HepG2 (cell line): ENCODE data around the gene CAPN9. TPM values are rescaled to one million over a fixed set of nuclear protein-coding genes. Genes with fewer than 3 reads are reported as not detected.

Experiments
- ATM ChIP-seq: fragments of 450-650 bp; IDR thresholded peaks from 2 replicates; pipeline ENCODE4 v1.7.1; 2017; ENCODE audit warnings: mild to moderate bottlenecking, borderline replicate concordance
- CBX1 ChIP-seq: IDR thresholded peaks from one replicate; pipeline ENCODE4 v1.6.1; 2016; ENCODE audit warnings: antibody characterized with exemption, low read depth
- FOXM1 ChIP-seq: sonication (generic); formaldehyde crosslinking; IDR thresholded peaks from 2 replicates; pipeline ENCODE4 v1.5.0; 2020; ENCODE audit warnings: missing genetic modification reagents
- GLI4 ChIP-seq: sonication (generic); formaldehyde crosslinking; IDR thresholded peaks from 2 replicates; pipeline ENCODE4 v1.5.1; 2020; ENCODE audit warnings: missing genetic modification reagents, mild to moderate bottlenecking, moderate library complexity, borderline replicate concordance
- HNRNPK ChIP-seq: fragments of 200-400 bp; formaldehyde crosslinking; IDR thresholded peaks from 2 replicates; pipeline ENCODE4 v1.6.1; 2018; ENCODE audit warnings: low read length, low read depth, moderate library complexity, mild to moderate bottlenecking; ENCODE audit not compliant: poor library complexity, severe bottlenecking
- KDM4B ChIP-seq: sonication (generic); formaldehyde crosslinking; IDR thresholded peaks from 2 replicates; pipeline ENCODE4 v1.4.0; 2020; ENCODE audit warnings: missing genetic modification reagents
- NAIF1 ChIP-seq: sonication (generic); formaldehyde crosslinking; IDR thresholded peaks from 2 replicates; pipeline ENCODE4 v1.5.0; 2020; ENCODE audit warnings: mild to moderate bottlenecking, missing genetic modification reagents, borderline replicate concordance
- NKX3-1 ChIP-seq: sonication (generic); formaldehyde crosslinking; IDR thresholded peaks from 2 replicates; pipeline ENCODE4 v1.5.0; 2020; ENCODE audit warnings: missing genetic modification reagents
- PRPF4 ChIP-seq: fragments of 200-400 bp; formaldehyde crosslinking; IDR thresholded peaks from 2 replicates; pipeline ENCODE4 v1.6.1; 2016; ENCODE audit warnings: low read length, low read depth; ENCODE audit not compliant: poor library complexity, severe bottlenecking
- SIX4 ChIP-seq: sonication (generic); formaldehyde crosslinking; IDR thresholded peaks from 2 replicates; pipeline ENCODE4 v1.4.0; 2020; ENCODE audit warnings: missing genetic modification reagents
- ZNF143 ChIP-seq: sonication (generic); formaldehyde crosslinking; IDR thresholded peaks from 2 replicates; pipeline ENCODE4 v1.4.0; 2020; ENCODE audit warnings: missing genetic modification reagents
- ZNF205 ChIP-seq: IDR thresholded peaks from 2 replicates; pipeline ENCODE4 v1.6.1; 2018; ENCODE audit warnings: missing biosample characterization, missing genetic modification reagents
- ZNF567 ChIP-seq: sonication (generic); formaldehyde crosslinking; IDR thresholded peaks from 2 replicates; pipeline ENCODE4 v1.8.1; 2023; ENCODE audit warnings: mild to moderate bottlenecking, missing genetic modification reagents, borderline replicate concordance
- ZNF761 ChIP-seq: sonication (generic); formaldehyde crosslinking; conservative IDR thresholded peaks from 2 replicates; pipeline ENCODE4 v1.4.0; 2020; ENCODE audit warnings: mild to moderate bottlenecking, missing genetic modification reagents
- ZNF768 ChIP-seq: sonication (generic); formaldehyde crosslinking; IDR thresholded peaks from 2 replicates; pipeline ENCODE4 v1.4.0; 2020; ENCODE audit warnings: missing genetic modification reagents
- ZNF772 ChIP-seq: sonication (generic); formaldehyde crosslinking; IDR thresholded peaks from 2 replicates; pipeline ENCODE4 v1.5.0; 2020; ENCODE audit warnings: mild to moderate bottlenecking, missing genetic modification reagents
- polyA plus RNA-seq, 8 experiments: library from polyadenylated mRNA; depleted of rRNA in 3 of 8; stranded (reverse) in 7 of 8; unstranded in 1 of 8; fragments of >200 nt; fragmentation: Illumina TruSeq in 4 of 8; extraction: Trizol in 4 of 8; gene quantifications; 2 replicates each; pipeline versions ENCODE4 v1.2.1 to v1.2.3, GENCODE V29; 2011 to 2016; ENCODE audit warnings: low read depth in 4 of 8, missing spikeins in 1 of 8, mixed read lengths in 1 of 8; ENCODE audit not compliant: insufficient read depth in 1 of 8
- total RNA-seq, 5 experiments: library from RNA; depleted of rRNA; stranded (reverse); fragments of >200 nt; fragmentation: Illumina TruSeq; extraction: Trizol; gene quantifications; 2 replicates each; pipeline ENCODE4 v1.2.3, GENCODE V29; 2016; ENCODE audit warnings: low read depth in 1 of 5
- TF ChIP-seq, protein P1 (sequence below): sonication (generic); formaldehyde crosslinking; IDR thresholded peaks from 2 replicates; pipeline ENCODE4 v1.8.1; 2022; ENCODE audit warnings: mild to moderate bottlenecking, missing genetic modification reagents
- TF ChIP-seq, protein P2 (sequence below): sonication (generic); formaldehyde crosslinking; IDR thresholded peaks from 2 replicates; pipeline ENCODE4 v1.4.0; 2020; ENCODE audit warnings: missing genetic modification reagents
- TF ChIP-seq, protein P3 (sequence below): sonication (generic); formaldehyde crosslinking; IDR thresholded peaks from 2 replicates; pipeline ENCODE4 v1.5.1; 2020; ENCODE audit warnings: missing genetic modification reagents, mild to moderate bottlenecking, borderline replicate concordance
- TF ChIP-seq, protein P4 (sequence below): sonication (generic); formaldehyde crosslinking; IDR thresholded peaks from 2 replicates; pipeline ENCODE4 v1.4.0; 2020; ENCODE audit warnings: missing genetic modification reagents; ENCODE audit errors: not compliant biosample characterization
- TF ChIP-seq, protein P5 (sequence below): sonication (generic); formaldehyde crosslinking; IDR thresholded peaks from 2 replicates; pipeline ENCODE4 v1.4.0; 2020; ENCODE audit warnings: low read depth, mild to moderate bottlenecking, missing genetic modification reagents

Gene CAPN9
- total and polyA plus RNA-seq, 2 of the 13 experiments (the other 11 are each of a cell fraction or from before 2014, with no cell fraction given), result 0.04 to 0.31 TPM

DNA sequence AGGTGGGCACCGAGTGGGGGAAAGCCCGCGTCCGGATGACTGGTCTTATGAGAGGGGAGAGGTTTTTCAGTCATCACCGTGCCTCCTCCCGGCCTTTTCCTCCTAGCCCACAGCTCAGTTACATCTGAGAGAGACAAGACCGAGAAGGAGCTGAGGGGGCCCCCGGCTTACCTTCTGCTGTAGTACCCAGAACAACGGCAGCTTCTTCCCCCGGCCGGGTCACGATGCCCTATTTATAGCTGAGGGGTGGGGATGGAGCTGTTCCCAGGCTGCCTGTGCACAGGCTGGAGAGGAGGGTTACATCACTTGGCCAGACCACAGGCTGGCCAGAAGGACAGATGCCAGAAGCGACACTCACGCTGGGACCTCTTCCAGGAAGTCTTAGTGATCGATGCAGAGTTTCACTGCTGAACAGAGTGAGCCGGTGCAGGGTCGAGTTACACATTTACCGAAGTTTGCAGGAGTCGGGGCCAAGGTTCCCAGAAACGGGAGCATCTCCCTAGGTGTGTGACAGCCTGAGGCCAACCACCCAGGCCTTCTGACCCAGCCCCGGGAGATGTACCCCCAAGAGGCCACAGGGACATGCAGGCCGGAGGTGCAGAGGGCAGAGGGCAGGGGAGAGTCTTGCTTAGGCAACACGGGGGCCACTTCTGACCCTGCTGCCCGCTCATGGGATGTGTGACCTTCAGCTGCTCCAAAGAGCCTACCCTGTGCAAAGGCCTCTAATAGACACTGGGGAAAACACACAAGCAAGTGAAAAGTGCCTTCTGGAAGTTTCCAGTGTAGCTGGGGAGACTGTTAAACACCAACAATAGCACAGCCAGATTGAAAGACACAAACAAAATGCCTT, 33.0 kb upstream of the CAPN9 start, which contains the start of gene AGT (continued):
- TF ChIP-seq, protein P1, sequence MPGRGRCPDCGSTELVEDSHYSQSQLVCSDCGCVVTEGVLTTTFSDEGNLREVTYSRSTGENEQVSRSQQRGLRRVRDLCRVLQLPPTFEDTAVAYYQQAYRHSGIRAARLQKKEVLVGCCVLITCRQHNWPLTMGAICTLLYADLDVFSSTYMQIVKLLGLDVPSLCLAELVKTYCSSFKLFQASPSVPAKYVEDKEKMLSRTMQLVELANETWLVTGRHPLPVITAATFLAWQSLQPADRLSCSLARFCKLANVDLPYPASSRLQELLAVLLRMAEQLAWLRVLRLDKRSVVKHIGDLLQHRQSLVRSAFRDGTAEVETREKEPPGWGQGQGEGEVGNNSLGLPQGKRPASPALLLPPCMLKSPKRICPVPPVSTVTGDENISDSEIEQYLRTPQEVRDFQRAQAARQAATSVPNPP (CRISPR knock-in tag), result peak; percentile 58; the same call in 1 of the 2 replicates
- TF ChIP-seq KDM4B, result peak; percentile 92; the same call in 1 of the 2 replicates
- TF ChIP-seq, protein P2, sequence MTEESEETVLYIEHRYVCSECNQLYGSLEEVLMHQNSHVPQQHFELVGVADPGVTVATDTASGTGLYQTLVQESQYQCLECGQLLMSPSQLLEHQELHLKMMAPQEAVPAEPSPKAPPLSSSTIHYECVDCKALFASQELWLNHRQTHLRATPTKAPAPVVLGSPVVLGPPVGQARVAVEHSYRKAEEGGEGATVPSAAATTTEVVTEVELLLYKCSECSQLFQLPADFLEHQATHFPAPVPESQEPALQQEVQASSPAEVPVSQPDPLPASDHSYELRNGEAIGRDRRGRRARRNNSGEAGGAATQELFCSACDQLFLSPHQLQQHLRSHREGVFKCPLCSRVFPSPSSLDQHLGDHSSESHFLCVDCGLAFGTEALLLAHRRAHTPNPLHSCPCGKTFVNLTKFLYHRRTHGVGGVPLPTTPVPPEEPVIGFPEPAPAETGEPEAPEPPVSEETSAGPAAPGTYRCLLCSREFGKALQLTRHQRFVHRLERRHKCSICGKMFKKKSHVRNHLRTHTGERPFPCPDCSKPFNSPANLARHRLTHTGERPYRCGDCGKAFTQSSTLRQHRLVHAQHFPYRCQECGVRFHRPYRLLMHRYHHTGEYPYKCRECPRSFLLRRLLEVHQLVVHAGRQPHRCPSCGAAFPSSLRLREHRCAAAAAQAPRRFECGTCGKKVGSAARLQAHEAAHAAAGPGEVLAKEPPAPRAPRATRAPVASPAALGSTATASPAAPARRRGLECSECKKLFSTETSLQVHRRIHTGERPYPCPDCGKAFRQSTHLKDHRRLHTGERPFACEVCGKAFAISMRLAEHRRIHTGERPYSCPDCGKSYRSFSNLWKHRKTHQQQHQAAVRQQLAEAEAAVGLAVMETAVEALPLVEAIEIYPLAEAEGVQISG (CRISPR knock-in tag), result peak; percentile 91
- TF ChIP-seq ZNF772 (CRISPR knock-in tag), result peak; percentile 96
- TF ChIP-seq CBX1, result no peak
- TF ChIP-seq ZNF768 (CRISPR knock-in tag), result peak; percentile 58; the same call in 1 of the 2 replicates
- TF ChIP-seq PRPF4, result no peak
- TF ChIP-seq GLI4, result no peak
- TF ChIP-seq ZNF761 (CRISPR knock-in tag), result no peak; the same call in 1 of the 2 replicates
- TF ChIP-seq ZNF567 (CRISPR knock-in tag), result no peak
- TF ChIP-seq, protein P3, sequence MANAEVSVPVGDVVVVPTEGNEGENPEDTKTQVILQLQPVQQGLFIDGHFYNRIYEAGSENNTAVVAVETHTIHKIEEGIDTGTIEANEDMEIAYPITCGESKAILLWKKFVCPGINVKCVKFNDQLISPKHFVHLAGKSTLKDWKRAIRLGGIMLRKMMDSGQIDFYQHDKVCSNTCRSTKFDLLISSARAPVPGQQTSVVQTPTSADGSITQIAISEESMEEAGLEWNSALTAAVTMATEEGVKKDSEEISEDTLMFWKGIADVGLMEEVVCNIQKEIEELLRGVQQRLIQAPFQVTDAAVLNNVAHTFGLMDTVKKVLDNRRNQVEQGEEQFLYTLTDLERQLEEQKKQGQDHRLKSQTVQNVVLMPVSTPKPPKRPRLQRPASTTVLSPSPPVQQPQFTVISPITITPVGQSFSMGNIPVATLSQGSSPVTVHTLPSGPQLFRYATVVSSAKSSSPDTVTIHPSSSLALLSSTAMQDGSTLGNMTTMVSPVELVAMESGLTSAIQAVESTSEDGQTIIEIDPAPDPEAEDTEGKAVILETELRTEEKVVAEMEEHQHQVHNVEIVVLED (CRISPR knock-in tag), result peak; percentile 54; the same call in 1 of the 2 replicates
- TF ChIP-seq ATM, result no peak
- TF ChIP-seq NAIF1 (CRISPR knock-in tag), result peak; percentile 70
- TF ChIP-seq NKX3-1 (CRISPR knock-in tag), result peak; percentile 59
- no peak for TF ChIP-seq HNRNPK
- TF ChIP-seq SIX4 (CRISPR knock-in tag), result peak; percentile 95
- TF ChIP-seq ZNF143 (CRISPR knock-in tag), result peak; percentile 52; the same call in 1 of the 2 replicates
- no peak for TF ChIP-seq FOXM1
- TF ChIP-seq, protein P4, sequence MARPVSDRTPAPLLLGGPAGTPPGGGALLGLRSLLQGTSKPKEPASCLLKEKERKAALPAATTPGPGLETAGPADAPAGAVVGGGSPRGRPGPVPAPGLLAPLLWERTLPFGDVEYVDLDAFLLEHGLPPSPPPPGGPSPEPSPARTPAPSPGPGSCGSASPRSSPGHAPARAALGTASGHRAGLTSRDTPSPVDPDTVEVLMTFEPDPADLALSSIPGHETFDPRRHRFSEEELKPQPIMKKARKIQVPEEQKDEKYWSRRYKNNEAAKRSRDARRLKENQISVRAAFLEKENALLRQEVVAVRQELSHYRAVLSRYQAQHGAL (CRISPR knock-in tag), result peak; percentile 53
- peak; percentile 96 for TF ChIP-seq ZNF205 (CRISPR knock-in tag)
- TF ChIP-seq, protein P5, sequence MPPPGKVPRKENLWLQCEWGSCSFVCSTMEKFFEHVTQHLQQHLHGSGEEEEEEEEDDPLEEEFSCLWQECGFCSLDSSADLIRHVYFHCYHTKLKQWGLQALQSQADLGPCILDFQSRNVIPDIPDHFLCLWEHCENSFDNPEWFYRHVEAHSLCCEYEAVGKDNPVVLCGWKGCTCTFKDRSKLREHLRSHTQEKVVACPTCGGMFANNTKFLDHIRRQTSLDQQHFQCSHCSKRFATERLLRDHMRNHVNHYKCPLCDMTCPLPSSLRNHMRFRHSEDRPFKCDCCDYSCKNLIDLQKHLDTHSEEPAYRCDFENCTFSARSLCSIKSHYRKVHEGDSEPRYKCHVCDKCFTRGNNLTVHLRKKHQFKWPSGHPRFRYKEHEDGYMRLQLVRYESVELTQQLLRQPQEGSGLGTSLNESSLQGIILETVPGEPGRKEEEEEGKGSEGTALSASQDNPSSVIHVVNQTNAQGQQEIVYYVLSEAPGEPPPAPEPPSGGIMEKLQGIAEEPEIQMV (CRISPR knock-in tag), result peak; percentile 91
